Measurements from ENCODE around the gene PSTPIP1.

DNA sequence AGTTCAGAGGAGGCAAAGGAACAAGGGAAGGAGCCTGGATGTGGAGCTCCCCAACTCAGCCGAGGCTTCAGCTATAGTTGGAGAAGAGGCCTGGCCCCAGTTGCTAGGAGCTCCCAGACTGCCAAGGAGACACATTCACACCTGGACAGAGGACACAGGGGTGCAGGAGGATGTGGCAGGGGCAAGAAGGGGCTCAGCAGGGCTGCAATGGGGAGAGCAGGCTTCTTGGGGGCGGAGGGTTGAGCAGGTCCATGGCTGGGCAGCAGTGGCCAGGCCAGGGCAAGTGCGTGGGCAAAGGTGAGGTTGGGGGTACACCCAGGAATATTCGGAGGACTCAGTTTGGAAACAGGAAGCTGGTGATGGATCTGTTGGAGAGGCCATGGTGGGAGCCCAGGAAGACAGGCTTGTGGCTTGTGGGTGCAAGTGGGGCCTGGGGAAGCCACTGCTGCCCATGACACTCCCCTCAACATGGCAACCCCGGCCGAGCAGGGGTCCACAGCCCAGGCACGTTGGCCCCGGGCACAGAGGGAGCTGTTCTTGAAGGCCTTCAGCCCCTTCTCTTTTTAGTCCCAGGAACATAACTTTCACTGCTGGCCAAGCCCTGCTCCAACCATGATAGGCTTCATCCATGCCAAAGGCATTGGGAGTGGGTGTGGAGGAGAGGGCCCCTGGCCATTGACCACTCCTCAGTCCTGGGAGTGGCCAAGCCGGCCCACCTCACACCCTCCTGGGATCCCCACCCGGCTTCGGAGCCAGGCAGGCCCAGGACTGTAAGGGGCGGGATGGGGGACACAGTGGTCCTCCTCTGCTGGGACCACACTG lies 42.7 kb downstream of the PSTPIP1 start:
- TF ChIP-seq, protein P1, sequence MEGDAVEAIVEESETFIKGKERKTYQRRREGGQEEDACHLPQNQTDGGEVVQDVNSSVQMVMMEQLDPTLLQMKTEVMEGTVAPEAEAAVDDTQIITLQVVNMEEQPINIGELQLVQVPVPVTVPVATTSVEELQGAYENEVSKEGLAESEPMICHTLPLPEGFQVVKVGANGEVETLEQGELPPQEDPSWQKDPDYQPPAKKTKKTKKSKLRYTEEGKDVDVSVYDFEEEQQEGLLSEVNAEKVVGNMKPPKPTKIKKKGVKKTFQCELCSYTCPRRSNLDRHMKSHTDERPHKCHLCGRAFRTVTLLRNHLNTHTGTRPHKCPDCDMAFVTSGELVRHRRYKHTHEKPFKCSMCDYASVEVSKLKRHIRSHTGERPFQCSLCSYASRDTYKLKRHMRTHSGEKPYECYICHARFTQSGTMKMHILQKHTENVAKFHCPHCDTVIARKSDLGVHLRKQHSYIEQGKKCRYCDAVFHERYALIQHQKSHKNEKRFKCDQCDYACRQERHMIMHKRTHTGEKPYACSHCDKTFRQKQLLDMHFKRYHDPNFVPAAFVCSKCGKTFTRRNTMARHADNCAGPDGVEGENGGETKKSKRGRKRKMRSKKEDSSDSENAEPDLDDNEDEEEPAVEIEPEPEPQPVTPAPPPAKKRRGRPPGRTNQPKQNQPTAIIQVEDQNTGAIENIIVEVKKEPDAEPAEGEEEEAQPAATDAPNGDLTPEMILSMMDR (conservative IDR thresholded peaks at IDR 0.05; ENCODE audit: low read depth, low read length), result no peak
- TF ChIP-seq RFX5 (IDR thresholded peaks at IDR 0.05; ENCODE audit: low read depth, low read length) (no peak), RAD21 (IDR thresholded peaks at IDR 0.05; ENCODE audit: low read length) (no peak), ELK1 (IDR thresholded peaks at IDR 0.05; ENCODE audit: borderline replicate concordance, low read depth, low read length) (no peak), POLR2A (IDR thresholded peaks at IDR 0.05; ENCODE audit: low read depth, low read length) (no peak)
